Loucy (cell line): ENCODE data around the gene HLA-A.

Source experiments
- EZH2phosphoT487 ChIP-seq: fragments of 200-600 bp; IDR thresholded peaks from 2 replicates; pipeline ENCODE4 v1.6.1; 2018; ENCODE audit warnings: antibody characterized with exemption, mild to moderate bottlenecking, moderate library complexity, borderline replicate concordance
- TF ChIP-seq, protein P1 (sequence below): fragments of 200-600 bp; sonication (generic); conservative IDR thresholded peaks from 2 replicates; pipeline ENCODE4 v1.5.1; 2014; ENCODE audit warnings: mild to moderate bottlenecking, antibody characterized with exemption, low read length

DNA sequence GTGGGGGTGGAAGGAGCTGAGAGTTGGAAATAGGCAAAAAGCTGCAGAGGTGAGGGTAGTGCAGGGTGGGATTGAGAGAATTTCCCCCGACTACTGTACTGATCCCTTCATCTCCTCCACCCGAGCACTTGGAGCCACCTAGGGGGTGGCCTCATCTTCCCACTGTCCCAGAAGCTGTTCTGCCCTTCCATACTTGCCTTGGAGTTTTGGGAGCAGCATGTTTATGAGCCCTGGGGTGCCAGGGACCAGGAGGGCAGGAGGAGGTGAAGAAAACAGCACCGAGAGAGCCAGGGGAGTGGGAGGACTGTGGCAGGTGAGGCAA, 34.0 kb upstream of the HLA-A start:
- TF ChIP-seq, protein P1, sequence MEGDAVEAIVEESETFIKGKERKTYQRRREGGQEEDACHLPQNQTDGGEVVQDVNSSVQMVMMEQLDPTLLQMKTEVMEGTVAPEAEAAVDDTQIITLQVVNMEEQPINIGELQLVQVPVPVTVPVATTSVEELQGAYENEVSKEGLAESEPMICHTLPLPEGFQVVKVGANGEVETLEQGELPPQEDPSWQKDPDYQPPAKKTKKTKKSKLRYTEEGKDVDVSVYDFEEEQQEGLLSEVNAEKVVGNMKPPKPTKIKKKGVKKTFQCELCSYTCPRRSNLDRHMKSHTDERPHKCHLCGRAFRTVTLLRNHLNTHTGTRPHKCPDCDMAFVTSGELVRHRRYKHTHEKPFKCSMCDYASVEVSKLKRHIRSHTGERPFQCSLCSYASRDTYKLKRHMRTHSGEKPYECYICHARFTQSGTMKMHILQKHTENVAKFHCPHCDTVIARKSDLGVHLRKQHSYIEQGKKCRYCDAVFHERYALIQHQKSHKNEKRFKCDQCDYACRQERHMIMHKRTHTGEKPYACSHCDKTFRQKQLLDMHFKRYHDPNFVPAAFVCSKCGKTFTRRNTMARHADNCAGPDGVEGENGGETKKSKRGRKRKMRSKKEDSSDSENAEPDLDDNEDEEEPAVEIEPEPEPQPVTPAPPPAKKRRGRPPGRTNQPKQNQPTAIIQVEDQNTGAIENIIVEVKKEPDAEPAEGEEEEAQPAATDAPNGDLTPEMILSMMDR = no peak
- TF ChIP-seq EZH2phosphoT487 = no peak
